ENCODE data around the gene RAB3IL1. TPM values are rescaled to one million over a fixed set of nuclear protein-coding genes. Genes with fewer than 3 reads are reported as not detected.

Gene RAB3IL1
- total RNA-seq, 1 donor: not detected

GRCh38 chr11:61916737-61917333 lies 531 bp downstream of the RAB3IL1 start:
- Histone ChIP-seq H3K9me3 (ENCODE audit: low read depth, low read length) (no peaks in the 10 kb centered on the region), H3K27me3 (ENCODE audit: insufficient read depth, low read length) (peaks cover 29% of the 10 kb centered on the region), H3K4me1 (ENCODE audit: insufficient read depth, low read length) (peaks cover 36% of the 10 kb centered on the region), H3K4me3 (ENCODE audit: low read length) (no peak overlapping the region)

- H3K4me1 ChIP-seq (ENCODE audit: insufficient read depth, low read length): peaks cover 36% of the 10 kb centered on the region
- H3K9me3 ChIP-seq (ENCODE audit: low read depth, low read length): no peaks in the 10 kb centered on the region
- no peak overlapping the region for H3K4me3 ChIP-seq (ENCODE audit: low read length)
- H3K27me3 ChIP-seq (ENCODE audit: insufficient read depth, low read length): peaks cover 29% of the 10 kb centered on the region
These were observed 2.7 kb downstream of the RAB3IL1 start for GRCh38 chr11:61914471-61915171.

- Histone ChIP-seq H3K9me3 (ENCODE audit: low read depth, low read length) (no peaks in the 10 kb centered on the region), H3K4me3 (ENCODE audit: low read length) (no peak overlapping the region), H3K27me3 (ENCODE audit: insufficient read depth, low read length) (peaks cover 23% of the 10 kb centered on the region), H3K4me1 (ENCODE audit: insufficient read depth, low read length) (peaks cover 36% of the 10 kb centered on the region)
These were observed 3.5 kb downstream of the RAB3IL1 start for GRCh38 chr11:61913699-61914395.

GRCh38 chr11:61912991-61913698 lies 4.2 kb downstream of the RAB3IL1 start:
- H3K4me1 ChIP-seq (ENCODE audit: insufficient read depth, low read length): peaks cover 36% of the 10 kb centered on the region
- H3K27me3 ChIP-seq (ENCODE audit: insufficient read depth, low read length): peaks cover 16% of the 10 kb centered on the region
- H3K4me3 ChIP-seq (ENCODE audit: low read length): no peak overlapping the region
- H3K9me3 ChIP-seq (ENCODE audit: low read depth, low read length): no peaks in the 10 kb centered on the region

GRCh38 chr11:61912530-61912898 lies 4.9 kb downstream of the RAB3IL1 start:
- Histone ChIP-seq H3K4me1 (ENCODE audit: insufficient read depth, low read length) (peaks cover 32% of the 10 kb centered on the region), H3K9me3 (ENCODE audit: low read depth, low read length) (no peaks in the 10 kb centered on the region), H3K4me3 (ENCODE audit: low read length) (no peak overlapping the region), H3K27me3 (ENCODE audit: insufficient read depth, low read length) (peaks cover 10% of the 10 kb centered on the region)

GRCh38 chr11:61911701-61912529 lies 5.5 kb downstream of the RAB3IL1 start:
- H3K4me1 ChIP-seq (ENCODE audit: insufficient read depth, low read length): peaks cover 30% of the 10 kb centered on the region
- H3K27me3 ChIP-seq (ENCODE audit: insufficient read depth, low read length): peaks cover 10% of the 10 kb centered on the region
- H3K9me3 ChIP-seq (ENCODE audit: low read depth, low read length): no peaks in the 10 kb centered on the region
- H3K4me3 ChIP-seq (ENCODE audit: low read length): no peak overlapping the region

GRCh38 chr11:61911128-61911700 lies 6.2 kb downstream of the RAB3IL1 start:
- Histone ChIP-seq H3K4me3 (ENCODE audit: low read length) (no peak overlapping the region), H3K9me3 (ENCODE audit: low read depth, low read length) (no peaks in the 10 kb centered on the region), H3K4me1 (ENCODE audit: insufficient read depth, low read length) (peaks cover 23% of the 10 kb centered on the region), H3K27me3 (ENCODE audit: insufficient read depth, low read length) (peaks cover 5% of the 10 kb centered on the region)

GRCh38 chr11:61910187-61911127 lies 6.9 kb downstream of the RAB3IL1 start:
- Histone ChIP-seq H3K4me3 (ENCODE audit: low read length) (no peak overlapping the region), H3K27me3 (ENCODE audit: insufficient read depth, low read length) (peaks cover 3% of the 10 kb centered on the region), H3K9me3 (ENCODE audit: low read depth, low read length) (no peaks in the 10 kb centered on the region), H3K4me1 (ENCODE audit: insufficient read depth, low read length) (peaks cover 23% of the 10 kb centered on the region)

GRCh38 chr11:61908730-61909316 lies 8.5 kb downstream of the RAB3IL1 start:
- peaks cover 23% of the 10 kb centered on the region for H3K4me1 ChIP-seq (ENCODE audit: insufficient read depth, low read length)
- peaks cover 1% of the 10 kb centered on the region for H3K27me3 ChIP-seq (ENCODE audit: insufficient read depth, low read length)
- no peak overlapping the region for H3K4me3 ChIP-seq (ENCODE audit: low read length)
- no peaks in the 10 kb centered on the region for H3K9me3 ChIP-seq (ENCODE audit: low read depth, low read length)

- Histone ChIP-seq H3K27me3 (ENCODE audit: insufficient read depth, low read length) (no peaks in the 10 kb centered on the region), H3K4me3 (ENCODE audit: low read length) (no peak overlapping the region), H3K9me3 (ENCODE audit: low read depth, low read length) (no peaks in the 10 kb centered on the region), H3K4me1 (ENCODE audit: insufficient read depth, low read length) (peaks cover 21% of the 10 kb centered on the region)
These were observed 9.3 kb downstream of the RAB3IL1 start for GRCh38 chr11:61907871-61908729.

- Histone ChIP-seq H3K9me3 (ENCODE audit: low read depth, low read length) (no peaks in the 10 kb centered on the region), H3K27me3 (ENCODE audit: insufficient read depth, low read length) (no peaks in the 10 kb centered on the region), H3K4me3 (ENCODE audit: low read length) (no peak overlapping the region), H3K4me1 (ENCODE audit: insufficient read depth, low read length) (peaks cover 13% of the 10 kb centered on the region)
These were observed 10.1 kb downstream of the RAB3IL1 start for GRCh38 chr11:61907282-61907681.

- H3K4me3 ChIP-seq (ENCODE audit: low read length): no peak overlapping the region
- H3K9me3 ChIP-seq (ENCODE audit: low read depth, low read length): no peaks in the 10 kb centered on the region
- peaks cover 5% of the 10 kb centered on the region for H3K4me1 ChIP-seq (ENCODE audit: insufficient read depth, low read length)
- no peaks in the 10 kb centered on the region for H3K27me3 ChIP-seq (ENCODE audit: insufficient read depth, low read length)
These were observed 10.8 kb downstream of the RAB3IL1 start for GRCh38 chr11:61906522-61906909.
